ENCODE results near the gene HS1BP3.

Gene HS1BP3

GRCh38 chr2:20650393-20650876 is 463 bp downstream of the HS1BP3 start:
- H3K27me3 Mint-ChIP-seq (ENCODE audit: low read depth) = peaks cover 25% of the 10 kb centered on the region
- H3K36me3 Mint-ChIP-seq (ENCODE audit: low read depth) = no peaks in the 10 kb centered on the region
- H3K4me3 Mint-ChIP-seq = peak overlapping the region; percentile 81 to 95 (median 87)
- no peak overlapping the region for H3K27ac Mint-ChIP-seq
- H3K9me3 Mint-ChIP-seq = no peaks in the 10 kb centered on the region
- TF ChIP-seq CTCF (IDR thresholded peaks at IDR 0.05; ENCODE audit: unreplicated experiment in 3 of 3) = no peak
- H3K4me1 Mint-ChIP-seq = peaks cover 27% of the 10 kb centered on the region

GRCh38 chr2:20649976-20650375 is 922 bp downstream of the HS1BP3 start:
- peak overlapping the region; percentile 81 to 95 (median 87) for H3K4me3 Mint-ChIP-seq
- H3K4me1 Mint-ChIP-seq = peaks cover 27% of the 10 kb centered on the region
- H3K27ac Mint-ChIP-seq = no peak overlapping the region
- no peaks in the 10 kb centered on the region for H3K9me3 Mint-ChIP-seq
- TF ChIP-seq CTCF (IDR thresholded peaks at IDR 0.05; ENCODE audit: unreplicated experiment in 3 of 3) = no peak
- H3K27me3 Mint-ChIP-seq (ENCODE audit: low read depth) = peaks cover 20% of the 10 kb centered on the region
- H3K36me3 Mint-ChIP-seq (ENCODE audit: low read depth) = peaks cover under 1% of the 10 kb centered on the region

- no peak for TF ChIP-seq CTCF (IDR thresholded peaks at IDR 0.05; ENCODE audit: unreplicated experiment in 3 of 3)
- Mint-ChIP-seq H3K36me3 (ENCODE audit: low read depth) (peaks cover 5% of the 10 kb centered on the region), H3K4me3 (peak overlapping the region; percentile 81 to 95 (median 87))
These were observed 1.3 kb downstream of the HS1BP3 start for GRCh38 chr2:20649576-20649975.

GRCh38 chr2:20648831-20649230 is 2.1 kb downstream of the HS1BP3 start:
- Mint-ChIP-seq H3K36me3 (ENCODE audit: low read depth) (peaks cover 9% of the 10 kb centered on the region), H3K9me3 (no peaks in the 10 kb centered on the region), H3K27ac (no peak overlapping the region), H3K4me3 (peak overlapping the region; percentile 17 to 95 (median 87)), H3K4me1 (peaks cover 27% of the 10 kb centered on the region), H3K27me3 (ENCODE audit: low read depth) (peaks cover 19% of the 10 kb centered on the region)
- no peak for TF ChIP-seq CTCF (IDR thresholded peaks at IDR 0.05; ENCODE audit: unreplicated experiment in 3 of 3)

More at GRCh38 chr2:20649576-20649975, 1.3 kb downstream of the HS1BP3 start:
- Mint-ChIP-seq H3K27me3 (ENCODE audit: low read depth) (peaks cover 18% of the 10 kb centered on the region), H3K9me3 (no peaks in the 10 kb centered on the region), H3K27ac (no peak overlapping the region), H3K4me1 (peaks cover 27% of the 10 kb centered on the region)

GRCh38 chr2:20648206-20648605 is 2.7 kb downstream of the HS1BP3 start:
- Mint-ChIP-seq H3K4me3 (peak overlapping the region in 1 of 3 experiments; percentile 9), H3K4me1 (peaks cover 27% of the 10 kb centered on the region), H3K27ac (no peak overlapping the region), H3K9me3 (no peaks in the 10 kb centered on the region), H3K36me3 (ENCODE audit: low read depth) (peaks cover 9% of the 10 kb centered on the region), H3K27me3 (ENCODE audit: low read depth) (peaks cover 19% of the 10 kb centered on the region)
- no peak for TF ChIP-seq CTCF (IDR thresholded peaks at IDR 0.05; ENCODE audit: unreplicated experiment in 3 of 3)

- Mint-ChIP-seq H3K4me1 (peaks cover 27% of the 10 kb centered on the region), H3K4me3 (peak overlapping the region in 1 of 3 experiments; percentile 9), H3K27me3 (ENCODE audit: low read depth) (peaks cover 15% of the 10 kb centered on the region), H3K27ac (no peak overlapping the region), H3K36me3 (ENCODE audit: low read depth) (peaks cover 9% of the 10 kb centered on the region), H3K9me3 (no peaks in the 10 kb centered on the region)
- TF ChIP-seq CTCF (IDR thresholded peaks at IDR 0.05; ENCODE audit: unreplicated experiment in 3 of 3) = no peak
These were observed 3.2 kb downstream of the HS1BP3 start for GRCh38 chr2:20647738-20648137.

Data from nephron (organoid).